Tibial nerve (tissue), 4 donors: ENCODE data around the gene BTD.

Source experiments
- CTCF ChIP-seq, 5 experiments: fragments of 200-600 bp in 3 of 5; fragments of 450-650 bp in 2 of 5; sonication (generic) in 3 of 5; IDR thresholded peaks; one replicate each; pipeline ENCODE4 v1.5.1; 2016 to 2019; ENCODE audit warnings: antibody characterized with exemption in 5 of 5, mild to moderate bottlenecking in 3 of 5, moderate library complexity in 2 of 5
- EP300 ChIP-seq, 2 donors: sonication (generic); formaldehyde crosslinking; IDR thresholded peaks; one replicate each; pipeline ENCODE4 v1.6.1; 2017; ENCODE audit warnings: antibody characterized with exemption in 2 of 2, mild to moderate bottlenecking in 1 of 2

GRCh38 chr3:15660055-15660935 lies 58.8 kb downstream of the BTD start:
- TF ChIP-seq CTCF (IDR thresholded peaks at IDR 0.05) (no peak), EP300 (IDR thresholded peaks at IDR 0.05) (no peak)
